DND-41 (cell line): Measurements from ENCODE around the gene DIABLO.
A peak's percentile ranks its signal among the peaks of the same experiment; 100 is the strongest.

Experiments
- ATAC-seq: fragments of 200-7000 bp; cut with Tn5 transposase; 3 replicates; pipeline ENCODE4 v1.9.1; 2021; ENCODE audit warnings: low read depth; ENCODE audit not compliant: insufficient read depth
- DNase-seq: peaks from one replicate; pipeline ENCODE4 v3.0.0-alpha.2; 2020
- H2AFZ ChIP-seq: 2 replicates; pipeline ENCODE4 v1.6.0; 2012; ENCODE audit warnings: low read depth, low read length
- H3K27ac ChIP-seq: 2 replicates; pipeline ENCODE4 v1.5.1; 2012; ENCODE audit warnings: low read length, inconsistent platforms
- H3K27me3 ChIP-seq: fragments of 200-600 bp; sonication (generic); 2 replicates; pipeline ENCODE4 v1.6.0; 2012; ENCODE audit warnings: low read length, mild to moderate bottlenecking, inconsistent platforms; ENCODE audit not compliant: insufficient read depth, poor library complexity
- H3K36me3 ChIP-seq: 2 replicates; pipeline ENCODE4 v1.5.1; 2012; ENCODE audit warnings: low read length, inconsistent platforms; ENCODE audit not compliant: insufficient read depth
- H3K4me1 ChIP-seq: 2 replicates; pipeline ENCODE4 v1.5.1; 2012; ENCODE audit warnings: mild to moderate bottlenecking, low read length; ENCODE audit not compliant: insufficient read depth
- H3K4me2 ChIP-seq: 2 replicates; pipeline ENCODE4 v1.6.0; 2012; ENCODE audit warnings: mild to moderate bottlenecking, moderate library complexity, low read length, inconsistent platforms; ENCODE audit not compliant: insufficient read depth
- H3K4me3 ChIP-seq, 2 experiments: fragments of 200-600 bp in 1 of 2; shearing (Covaris generic) in 1 of 2; 2 replicates each; pipeline ENCODE4 v1.5.1; 2012 to 2016; ENCODE audit warnings: inconsistent platforms in 2 of 2, low read length in 2 of 2, mild to moderate bottlenecking in 2 of 2, low read depth in 1 of 2, moderate library complexity in 1 of 2
- H3K79me2 ChIP-seq: 2 replicates; pipeline ENCODE4 v1.6.0; 2012; ENCODE audit warnings: low read length, inconsistent platforms; ENCODE audit not compliant: insufficient read depth
- H3K9ac ChIP-seq: 2 replicates; pipeline ENCODE4 v1.6.0; 2012; ENCODE audit warnings: low read depth, mild to moderate bottlenecking, inconsistent platforms, low read length, moderate library complexity
- H3K9me3 ChIP-seq: 2 replicates; pipeline ENCODE4 v1.5.1; 2012; ENCODE audit warnings: low read length, moderate library complexity, mild to moderate bottlenecking, inconsistent platforms; ENCODE audit not compliant: insufficient read depth, severe bottlenecking
- H4K20me1 ChIP-seq: 2 replicates; pipeline ENCODE4 v1.6.0; 2012; ENCODE audit warnings: low read length; ENCODE audit not compliant: insufficient read depth
- EZH2 ChIP-seq: IDR thresholded peaks from 3 replicates; pipeline ENCODE4 v1.6.1; 2012; ENCODE audit warnings: borderline replicate concordance, low read depth, mild to moderate bottlenecking, moderate library complexity, low read length, inconsistent platforms; ENCODE audit not compliant: severe bottlenecking
- TF ChIP-seq, protein P1 (sequence below): IDR thresholded peaks from 2 replicates; pipeline ENCODE4 v1.5.1; 2012; ENCODE audit warnings: borderline replicate concordance, low read length, moderate library complexity, mild to moderate bottlenecking; ENCODE audit not compliant: poor library complexity, severe bottlenecking; ENCODE audit errors: extremely low read depth

Gene DIABLO

DNA sequence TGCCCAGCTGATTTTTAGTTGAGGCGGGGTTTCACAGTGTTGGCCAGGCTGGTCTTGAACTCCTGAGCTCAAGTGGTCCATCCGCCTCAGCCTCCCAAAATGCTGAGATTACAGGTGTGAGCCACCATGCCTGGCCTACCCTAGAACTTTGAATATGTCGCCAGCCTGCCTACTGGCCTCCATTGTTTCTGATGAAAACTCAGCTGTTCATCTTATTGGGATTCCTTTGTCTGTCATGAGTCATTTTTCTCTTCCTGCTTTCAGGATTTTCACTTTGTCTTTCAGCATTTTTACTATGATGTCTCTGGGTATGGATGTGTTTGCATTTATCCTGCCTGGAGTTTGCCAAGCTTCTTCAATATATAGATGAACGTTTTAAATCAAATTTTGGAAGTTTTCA, 30.4 kb downstream of the DIABLO start:
- no peak overlapping the region for H3K27ac ChIP-seq
- H3K4me2 ChIP-seq: no peak overlapping the region
- ATAC-seq (no peak), DNase-seq (no peak)
- no peaks in the 10 kb centered on the region for H3K79me2 ChIP-seq
- peaks cover 3% of the 10 kb centered on the region for H3K27me3 ChIP-seq
- no peaks in the 10 kb centered on the region for H3K36me3 ChIP-seq
- no peaks in the 10 kb centered on the region for H4K20me1 ChIP-seq
- no peak overlapping the region for H3K4me3 ChIP-seq
- no peak overlapping the region for H3K9ac ChIP-seq
- no peaks in the 10 kb centered on the region for H3K9me3 ChIP-seq
- no peak overlapping the region for H2AFZ ChIP-seq
- TF ChIP-seq, protein P1, sequence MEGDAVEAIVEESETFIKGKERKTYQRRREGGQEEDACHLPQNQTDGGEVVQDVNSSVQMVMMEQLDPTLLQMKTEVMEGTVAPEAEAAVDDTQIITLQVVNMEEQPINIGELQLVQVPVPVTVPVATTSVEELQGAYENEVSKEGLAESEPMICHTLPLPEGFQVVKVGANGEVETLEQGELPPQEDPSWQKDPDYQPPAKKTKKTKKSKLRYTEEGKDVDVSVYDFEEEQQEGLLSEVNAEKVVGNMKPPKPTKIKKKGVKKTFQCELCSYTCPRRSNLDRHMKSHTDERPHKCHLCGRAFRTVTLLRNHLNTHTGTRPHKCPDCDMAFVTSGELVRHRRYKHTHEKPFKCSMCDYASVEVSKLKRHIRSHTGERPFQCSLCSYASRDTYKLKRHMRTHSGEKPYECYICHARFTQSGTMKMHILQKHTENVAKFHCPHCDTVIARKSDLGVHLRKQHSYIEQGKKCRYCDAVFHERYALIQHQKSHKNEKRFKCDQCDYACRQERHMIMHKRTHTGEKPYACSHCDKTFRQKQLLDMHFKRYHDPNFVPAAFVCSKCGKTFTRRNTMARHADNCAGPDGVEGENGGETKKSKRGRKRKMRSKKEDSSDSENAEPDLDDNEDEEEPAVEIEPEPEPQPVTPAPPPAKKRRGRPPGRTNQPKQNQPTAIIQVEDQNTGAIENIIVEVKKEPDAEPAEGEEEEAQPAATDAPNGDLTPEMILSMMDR: no peak
- no peak for TF ChIP-seq EZH2
- no peaks in the 10 kb centered on the region for H3K4me1 ChIP-seq

DNA sequence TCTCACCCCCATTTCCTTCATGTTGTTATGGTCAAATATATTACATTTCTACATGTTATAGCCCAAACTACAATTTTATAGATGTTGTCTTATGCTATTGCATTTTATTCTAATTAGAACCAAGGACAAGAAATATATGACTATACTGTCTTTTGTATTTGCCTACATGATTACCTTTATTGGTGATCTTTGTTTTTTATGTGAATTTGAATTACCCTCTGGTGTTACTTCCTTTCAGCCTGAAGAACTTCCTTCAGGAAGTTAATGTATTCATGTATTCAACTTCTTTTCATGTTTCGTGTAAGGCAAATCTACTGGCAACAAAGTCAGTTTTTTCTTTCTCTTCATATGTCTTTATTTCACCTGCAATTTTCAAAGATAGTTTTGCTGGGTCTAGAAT, 31.0 kb downstream of the DIABLO start:
- TF ChIP-seq, protein P1: no peak
- no peak for TF ChIP-seq EZH2
- no peak overlapping the region for H3K4me3 ChIP-seq
- ATAC-seq: no peak
- H3K9ac ChIP-seq: no peak overlapping the region
- H3K27ac ChIP-seq: no peak overlapping the region
- peaks cover 3% of the 10 kb centered on the region for H3K27me3 ChIP-seq
- H2AFZ ChIP-seq: no peak overlapping the region
- no peaks in the 10 kb centered on the region for H3K36me3 ChIP-seq
- H4K20me1 ChIP-seq: no peaks in the 10 kb centered on the region
- H3K4me1 ChIP-seq: no peaks in the 10 kb centered on the region
- no peak overlapping the region for H3K4me2 ChIP-seq
- H3K9me3 ChIP-seq: no peaks in the 10 kb centered on the region
- H3K79me2 ChIP-seq: no peaks in the 10 kb centered on the region
- DNase-seq: no peak

DNA sequence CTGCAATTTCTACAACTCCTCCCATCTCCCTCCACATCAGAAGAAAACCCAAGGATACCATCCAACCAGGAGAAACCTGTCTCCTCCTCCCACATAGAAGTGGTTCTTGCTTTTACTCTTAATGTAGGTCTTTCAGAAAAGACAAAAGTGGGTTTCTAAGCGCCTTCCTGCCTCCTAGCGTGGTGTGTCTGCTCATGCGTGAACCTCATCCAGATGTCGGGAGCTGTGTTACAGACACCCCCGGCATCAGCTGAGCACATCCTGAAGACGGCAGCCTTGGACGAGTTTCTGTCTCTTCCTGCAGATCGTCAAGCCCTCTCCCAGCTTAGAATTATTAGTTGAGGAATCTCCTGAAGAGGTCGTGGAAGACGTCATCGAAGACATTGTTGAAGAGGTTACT, 33.4 kb downstream of the DIABLO start:
- H3K36me3 ChIP-seq: no peaks in the 10 kb centered on the region
- H3K9me3 ChIP-seq: no peaks in the 10 kb centered on the region
- no peak overlapping the region for H3K4me2 ChIP-seq
- H3K79me2 ChIP-seq: no peaks in the 10 kb centered on the region
- no peak overlapping the region for H2AFZ ChIP-seq
- no peak overlapping the region for H3K27ac ChIP-seq
- no peak for ATAC-seq
- no peak overlapping the region for H3K9ac ChIP-seq
- H4K20me1 ChIP-seq: no peaks in the 10 kb centered on the region
- no peak for TF ChIP-seq EZH2
- TF ChIP-seq, protein P1: no peak
- H3K4me3 ChIP-seq: no peak overlapping the region
- no peaks in the 10 kb centered on the region for H3K4me1 ChIP-seq
- H3K27me3 ChIP-seq: peaks cover 1% of the 10 kb centered on the region
- DNase-seq: no peak

DNA sequence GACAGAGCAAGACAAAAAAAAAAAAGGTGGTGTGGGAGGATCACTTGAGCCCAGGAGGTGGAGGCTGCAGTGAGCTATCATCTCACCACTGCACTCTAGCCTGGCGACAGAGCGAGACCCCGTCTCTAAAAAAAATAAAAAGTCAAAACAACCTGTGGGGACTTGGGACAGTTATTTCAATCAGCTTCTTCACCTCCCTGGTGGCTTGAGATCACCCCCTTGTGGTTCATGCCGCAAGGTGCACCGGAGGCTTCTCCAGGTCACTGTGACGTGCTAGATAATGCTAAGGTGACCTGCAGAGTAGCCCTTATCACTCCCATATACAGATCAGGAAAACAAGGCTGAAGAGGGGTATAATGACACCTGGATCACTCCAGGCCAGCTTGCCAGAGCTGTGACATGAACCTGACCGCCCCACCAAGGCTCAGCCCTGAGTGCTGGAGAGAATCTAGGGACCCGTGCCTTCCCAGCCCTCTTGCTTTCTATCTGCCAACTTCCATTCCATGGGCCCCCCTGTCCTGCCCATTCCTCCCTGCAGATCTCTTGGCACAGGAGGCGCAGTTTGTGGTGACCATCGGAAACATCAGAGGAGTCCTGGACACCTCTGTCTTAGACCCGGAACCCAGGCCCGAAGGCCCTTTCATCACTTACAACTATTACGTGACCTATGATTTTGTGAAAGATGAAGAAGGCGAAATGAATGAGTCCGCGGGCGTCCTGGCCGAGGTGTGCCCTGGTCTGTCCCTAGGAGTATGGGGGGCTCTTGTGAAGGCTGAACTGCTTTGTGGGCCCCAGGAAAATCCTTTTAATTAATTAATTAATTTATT, 34.8 kb downstream of the DIABLO start:
- no peak overlapping the region for H3K4me2 ChIP-seq

More for the DNA sequence above, 34.8 kb downstream of the DIABLO start:
- no peaks in the 10 kb centered on the region for H3K9me3 ChIP-seq
- H4K20me1 ChIP-seq: no peaks in the 10 kb centered on the region
- no peak for TF ChIP-seq EZH2
- TF ChIP-seq, protein P1: peak; percentile 87
- peak; percentile 65 for DNase-seq
- no peak overlapping the region for H3K9ac ChIP-seq
- H3K79me2 ChIP-seq: no peaks in the 10 kb centered on the region
- no peaks in the 10 kb centered on the region for H3K27me3 ChIP-seq
- no peak overlapping the region for H3K4me3 ChIP-seq
- H2AFZ ChIP-seq: no peak overlapping the region
- H3K4me1 ChIP-seq: no peaks in the 10 kb centered on the region
- no peak overlapping the region for H3K27ac ChIP-seq
- H3K36me3 ChIP-seq: no peaks in the 10 kb centered on the region
- peak; percentile 84 for ATAC-seq
